Right ventricle myocardium superior (tissue), 1 donor: ENCODE results near the gene CD14. TPM values are rescaled to one million over a fixed set of nuclear protein-coding genes. Genes with fewer than 3 reads are reported as not detected.
"Not testable (repeated sequence)": the region's sequence is repeated elsewhere in the genome, so short reads cannot be mapped to it uniquely, and the experiment has no call there.

ENCODE experiments used
- ATAC-seq: fragments of 200-7000 bp; cut with Tn5 transposase; one replicate; pipeline ENCODE4 v1.9.1; 2020; ENCODE audit warnings: mild to moderate bottlenecking; ENCODE audit not compliant: poor library complexity
- DNase-seq: peaks from one replicate; pipeline ENCODE4 v3.0.0-alpha.2; 2020
- intact Hi-C: fragments of 100-400 bp; cut with DNase I; formaldehyde crosslinking; loops from one replicate; pipeline ENCODE4 v1.11.2; 2022
- long read RNA-seq: library from polyadenylated mRNA; unstranded; transcript quantifications from one replicate; pipeline ENCODE4 v2.0.0, GENCODE V29; 2021
- total RNA-seq: library from RNA; stranded (reverse); fragmentation: NEBNext Ultra II Directional; extraction: Animal tissue kit (Norgen Biotek cat#: 25700); gene quantifications from one replicate; pipeline ENCODE4 v1.2.1, GENCODE V29; 2021
- donor health status: DM: no; HTN: yes; CAD: no; lungs with severe emphysema.

Gene CD14
- total RNA-seq = 37.7 TPM
- long read RNA-seq, transcript CD14-201 (2 exons, 1,886 nt) = major isoform, 20 of 23 reads
- long read RNA-seq, partial matches to known transcripts = 0 of 23 reads
- long read RNA-seq, other reads (novel, unspliced or antisense) = 2 of 23 reads

DNA sequence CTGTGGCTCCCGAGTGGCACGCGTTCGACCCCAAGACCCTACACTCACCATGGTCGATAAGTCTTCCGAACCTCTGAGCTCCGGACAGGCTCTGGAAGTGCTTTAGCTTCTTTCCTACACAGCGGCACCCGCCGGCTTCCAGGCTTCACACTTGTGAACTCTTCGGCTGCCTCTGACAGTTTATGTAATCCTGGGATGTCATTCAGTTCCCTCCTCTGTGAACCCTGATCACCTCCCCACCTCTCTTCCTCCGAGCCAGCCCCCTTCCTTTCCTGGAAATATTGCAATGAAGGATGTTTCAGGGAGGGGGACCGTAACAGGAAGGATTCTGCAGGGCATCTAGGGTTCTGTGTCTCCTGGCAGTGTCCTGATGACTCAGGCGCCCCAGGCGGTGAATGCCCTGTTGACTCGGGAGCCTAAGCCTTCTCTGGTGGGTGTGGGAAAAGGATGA lies at the start of gene CD14:
TSS of gene CD14 (minus strand) at position 155 of the 451 bp plus-strand sequence. CDS start at position 51, 104 bp downstream.
- intact Hi-C loops = loop anchor here (5.0 kb wide), 1 partner anchor 61 kb away; no protein-coding TSS in a partner anchor

DNA sequence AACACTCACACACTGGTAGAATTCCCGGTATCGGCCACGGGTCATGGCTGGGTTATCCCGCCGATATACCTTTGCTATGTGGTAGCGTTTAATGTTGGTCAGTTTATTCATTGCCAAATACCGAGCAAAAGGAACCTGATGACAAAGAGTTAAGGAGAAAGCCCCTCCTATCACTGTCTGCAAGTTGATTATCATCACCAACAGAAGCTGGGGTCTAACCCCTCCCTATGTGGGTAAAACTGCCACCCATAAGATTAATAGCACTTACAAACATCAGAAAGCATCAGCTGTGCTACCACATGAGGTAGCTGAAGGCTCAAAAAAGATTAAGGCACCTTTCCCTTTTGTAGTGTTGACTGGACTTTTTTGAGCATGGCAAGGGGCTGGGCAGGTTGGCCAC lies 46.0 kb upstream of the CD14 start:
- intact Hi-C loops = no loop called here
- DNase-seq (no peak), ATAC-seq (no peak)

More for the DNA sequence above, at the start of gene CD14:
- ATAC-seq (peak; percentile 71), DNase-seq (peak; percentile 75)

DNA sequence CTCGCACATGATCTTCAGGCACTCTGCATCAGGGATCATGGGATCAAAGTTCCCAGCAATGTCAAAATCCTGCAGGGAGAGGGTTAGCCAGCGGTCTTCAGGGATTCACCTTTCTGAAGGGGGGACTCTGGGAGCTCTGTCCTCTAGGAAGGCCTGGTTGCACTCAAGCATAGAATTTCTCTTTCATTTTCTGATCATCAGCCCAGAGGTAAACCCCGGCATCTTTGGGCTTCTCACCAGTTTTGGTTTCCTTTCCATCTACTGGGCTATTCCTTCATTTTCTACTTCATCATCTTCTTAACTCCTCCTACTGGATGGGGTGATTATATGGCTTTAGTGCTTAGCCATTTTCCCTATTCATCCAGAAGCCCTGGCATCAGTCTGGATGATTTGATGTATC lies 45.0 kb upstream of the CD14 start:
- DNase-seq (no peak), ATAC-seq (no peak)
- intact Hi-C loops = no loop called here

DNA sequence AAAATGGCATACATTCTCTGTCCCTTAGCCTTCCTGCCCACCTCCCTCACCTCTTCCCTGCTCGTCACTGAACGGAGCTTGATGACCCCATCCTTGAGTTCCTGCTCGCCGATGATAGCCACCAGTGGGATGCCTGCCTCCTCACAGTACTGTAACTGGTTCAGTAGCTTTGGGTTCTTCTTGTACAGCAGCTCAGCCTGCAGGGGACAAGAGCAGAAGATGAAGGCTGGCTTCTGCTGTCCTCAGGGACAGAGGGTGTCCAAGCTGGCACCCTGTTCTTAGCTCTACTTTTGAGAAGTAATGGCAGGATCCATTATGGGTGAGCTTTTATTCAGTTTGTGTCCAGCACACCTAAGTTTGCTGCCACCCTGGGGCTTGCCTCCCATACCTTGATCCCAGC lies 41.7 kb upstream of the CD14 start:
- intact Hi-C loops = no loop called here
- ATAC-seq = no peak
- DNase-seq = no peak

DNA sequence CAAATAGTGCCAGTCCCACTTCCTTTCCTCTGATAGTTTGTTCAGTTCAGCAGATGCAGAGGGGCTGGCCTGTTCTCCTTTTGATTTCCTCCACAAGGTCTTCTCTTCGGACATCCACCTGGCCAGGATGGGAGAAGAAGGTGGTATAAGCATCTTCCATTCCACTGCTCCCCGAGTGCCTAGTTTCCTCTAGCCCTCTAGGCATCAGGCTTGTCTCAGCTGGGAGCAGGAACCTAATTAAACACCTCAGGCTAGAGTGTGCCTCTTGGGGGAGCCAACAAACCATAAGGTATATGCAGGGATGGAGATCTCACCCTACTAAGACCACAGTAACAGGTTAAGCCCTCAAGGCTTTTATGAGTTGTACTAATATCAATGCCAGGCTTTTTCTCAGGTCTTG lies 41.2 kb upstream of the CD14 start:
- no peak for ATAC-seq
- intact Hi-C loops = no loop called here

DNA sequence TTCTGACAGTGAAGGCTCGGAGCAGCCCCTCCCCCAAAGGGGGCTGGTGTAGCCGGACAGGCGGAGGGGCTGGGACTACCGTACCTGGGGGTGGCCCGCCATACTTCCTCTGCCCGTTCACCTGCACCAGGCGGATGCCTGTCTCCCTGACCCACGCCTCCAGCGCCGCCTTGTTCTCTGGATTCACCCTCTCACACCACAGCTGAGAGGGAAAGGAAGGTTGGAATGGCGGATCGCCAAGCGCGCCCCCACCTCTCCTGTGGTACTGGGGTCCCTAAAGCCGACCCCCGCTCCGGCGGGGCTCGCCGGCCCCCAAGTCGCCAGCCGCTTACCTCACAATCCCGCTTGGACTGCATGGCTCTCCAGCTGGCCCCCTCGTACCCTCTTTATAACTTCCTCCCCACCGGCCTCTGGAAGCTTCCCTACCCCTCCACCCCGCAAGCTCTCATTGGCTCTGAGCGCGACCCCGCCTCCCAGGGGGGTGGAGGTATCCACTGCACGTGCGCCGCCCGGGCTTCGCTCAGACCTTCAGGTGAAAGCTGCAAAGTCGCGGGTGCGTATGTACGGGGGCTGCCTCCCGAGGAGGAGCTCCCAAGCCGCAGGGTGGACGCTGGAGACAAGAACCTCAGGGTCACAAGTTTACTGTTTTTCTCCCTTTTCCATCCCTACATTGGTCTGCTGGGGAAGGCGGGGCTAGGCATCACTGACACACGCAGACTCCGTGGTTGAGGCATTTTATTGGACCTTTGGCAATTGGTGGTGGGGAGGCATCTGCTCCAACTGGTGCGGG lies 40.4 kb upstream of the CD14 start, which contains the start of gene DND1:
TSS of gene DND1 (minus strand) at position 390 of the 790 bp plus-strand sequence. CDS start at position 356, 34 bp downstream.
- DNase-seq (no peak), ATAC-seq (no peak)
- intact Hi-C loops = no loop called here

More for the DNA sequence above, 41.2 kb upstream of the CD14 start:
- no peak for DNase-seq

DNA sequence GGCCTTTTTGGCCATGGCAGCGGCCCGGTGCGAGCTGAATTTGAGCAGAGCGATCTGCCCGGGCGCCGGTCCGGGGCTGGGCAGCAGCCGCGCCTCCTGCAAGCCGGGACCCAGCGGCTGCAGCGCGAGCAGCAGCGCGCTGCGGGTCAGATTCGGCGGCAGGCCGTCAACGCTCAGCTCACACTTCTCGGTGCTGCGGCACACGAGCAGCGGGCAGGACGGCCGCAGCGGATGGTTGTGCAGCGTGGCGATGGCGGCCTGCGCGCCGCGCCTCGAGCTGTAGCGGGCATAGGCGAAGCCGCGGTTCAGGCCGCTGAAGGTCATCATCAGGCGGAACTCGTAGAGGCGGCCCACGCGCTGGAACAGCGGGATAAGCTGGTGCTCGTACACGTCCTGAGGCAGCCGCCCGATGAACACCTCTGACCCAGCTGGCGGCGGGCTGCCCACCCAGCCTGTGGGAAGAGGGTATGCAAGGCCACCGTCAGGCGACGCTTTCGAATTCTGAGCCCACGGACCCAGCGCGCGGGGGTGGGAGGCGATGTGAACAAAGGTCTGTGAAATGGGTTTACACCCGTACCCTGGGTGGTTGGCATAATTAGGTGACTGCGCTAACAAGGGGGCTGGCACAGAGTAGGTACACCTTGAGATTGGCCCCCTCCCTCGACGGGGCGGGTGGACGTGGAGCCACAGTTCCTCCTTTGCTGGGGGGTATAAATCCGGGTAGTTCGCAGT lies 39.6 kb upstream of the CD14 start:
- intact Hi-C loops = no loop called here
- no peak for ATAC-seq
- peak; percentile 67 for DNase-seq

DNA sequence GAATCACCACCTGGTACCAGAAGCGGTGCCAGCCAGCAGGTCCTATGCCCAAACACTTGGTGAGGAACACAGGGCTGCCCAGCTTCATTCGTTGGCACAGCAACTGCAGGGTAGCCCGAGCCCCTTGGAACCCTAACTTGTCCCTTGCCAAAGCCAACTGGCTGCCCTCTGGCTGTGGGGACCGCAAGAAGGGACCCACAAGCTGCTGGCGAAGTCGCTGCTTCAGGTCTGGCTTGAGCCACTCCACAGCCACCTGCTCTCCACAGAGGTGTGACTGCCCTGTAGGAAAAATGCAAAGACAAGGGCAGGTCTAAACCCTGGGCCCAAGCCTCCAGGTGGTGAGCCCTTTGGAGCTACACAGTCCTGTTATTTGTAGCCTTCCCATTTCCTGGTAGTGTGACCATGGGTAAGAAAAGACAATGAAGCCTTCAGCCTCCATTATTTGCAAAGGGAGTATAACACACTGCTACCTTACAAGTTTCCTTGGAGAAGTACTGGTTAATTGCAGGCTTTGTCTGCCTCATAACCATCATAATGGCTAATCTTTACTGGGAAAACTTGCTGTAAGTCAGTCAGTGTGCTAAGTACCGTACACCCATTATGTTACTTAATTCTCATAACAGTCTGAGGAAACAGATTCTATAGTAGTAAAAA lies 38.6 kb upstream of the CD14 start:
- intact Hi-C loops = no loop called here
- no peak for DNase-seq
- ATAC-seq = no peak

DNA sequence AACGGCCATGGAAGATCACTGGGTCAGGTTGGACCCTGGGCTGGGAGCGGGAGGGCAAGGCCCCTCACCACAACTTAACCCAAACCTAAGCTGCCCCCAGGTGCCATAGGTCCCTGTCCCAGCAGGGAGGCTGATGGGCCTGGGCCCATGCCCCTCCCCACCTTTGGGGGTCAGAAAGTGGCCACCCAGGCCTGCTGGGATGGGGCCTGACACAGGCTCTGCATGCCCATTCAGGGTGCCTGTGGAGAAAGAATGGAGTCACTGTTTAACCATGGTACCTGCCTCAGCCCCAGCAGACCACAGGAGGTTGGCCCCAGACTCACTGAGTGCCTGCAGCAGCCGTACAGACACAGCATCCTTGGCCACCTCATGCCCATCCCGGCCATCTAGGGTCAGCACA lies 38.1 kb upstream of the CD14 start:
- DNase-seq, ATAC-seq, intact Hi-C loops: not testable (repeated sequence)

DNA sequence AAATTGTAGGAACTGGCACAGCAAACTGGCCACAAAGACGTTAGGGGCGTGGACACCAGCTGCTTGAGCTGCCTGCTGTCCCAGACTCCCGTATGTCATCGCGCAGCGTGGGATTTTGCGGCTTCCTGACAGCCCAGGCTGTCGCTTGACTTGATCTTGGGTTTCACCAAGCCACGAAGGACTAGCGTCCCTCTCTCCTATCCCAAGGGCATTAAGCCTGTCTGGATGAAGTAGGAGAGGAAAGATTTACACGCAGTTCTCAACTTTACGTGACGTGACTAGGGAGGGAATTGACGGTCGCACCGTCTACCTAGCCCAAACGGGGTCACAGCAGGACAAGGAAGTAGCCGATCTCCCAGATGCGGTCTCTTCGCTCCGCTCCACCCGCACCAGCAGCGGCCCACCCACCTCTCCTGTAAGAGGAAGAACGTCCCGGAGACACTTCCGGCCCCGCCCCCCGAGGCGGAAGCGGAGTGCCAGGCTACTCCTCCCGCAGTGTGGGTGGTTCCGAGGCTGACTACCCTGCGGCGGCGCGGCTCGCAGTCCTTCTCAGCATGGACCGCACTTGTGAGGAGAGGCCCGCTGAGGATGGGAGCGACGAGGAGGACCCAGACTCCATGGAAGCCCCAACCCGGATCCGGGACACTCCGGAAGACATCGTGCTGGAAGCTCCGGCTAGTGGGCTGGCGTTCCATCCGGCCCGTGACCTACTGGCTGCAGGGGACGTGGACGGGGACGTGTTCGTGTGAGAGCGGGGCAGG lies 31.6 kb upstream of the CD14 start, which contains the start of gene WDR55:
TSS of gene WDR55 (plus strand) at position 546 of the 761 bp plus-strand sequence. CDS start at position 555, 9 bp downstream.
- peak; percentile 99 for DNase-seq
- intact Hi-C loops = no loop called here
- peak; percentile 99 for ATAC-seq

DNA sequence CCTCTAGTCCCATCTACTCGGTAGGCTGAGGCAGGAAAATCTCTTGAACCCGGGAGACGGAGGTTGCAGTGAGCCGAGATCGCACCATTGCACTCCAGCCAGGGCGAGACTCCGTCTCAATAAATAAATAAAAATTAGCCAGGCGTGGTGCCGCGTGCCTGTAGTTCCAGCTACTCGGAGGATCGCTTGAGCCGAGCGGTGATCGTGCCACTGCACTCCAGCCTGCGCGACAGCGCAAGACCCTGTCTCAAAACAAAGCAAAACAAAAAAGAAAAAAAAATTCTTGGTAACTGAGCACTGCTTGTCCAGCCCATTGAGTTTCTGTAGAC lies 31.0 kb upstream of the CD14 start:
- no peak for ATAC-seq
- DNase-seq = no peak
- intact Hi-C loops = no loop called here

DNA sequence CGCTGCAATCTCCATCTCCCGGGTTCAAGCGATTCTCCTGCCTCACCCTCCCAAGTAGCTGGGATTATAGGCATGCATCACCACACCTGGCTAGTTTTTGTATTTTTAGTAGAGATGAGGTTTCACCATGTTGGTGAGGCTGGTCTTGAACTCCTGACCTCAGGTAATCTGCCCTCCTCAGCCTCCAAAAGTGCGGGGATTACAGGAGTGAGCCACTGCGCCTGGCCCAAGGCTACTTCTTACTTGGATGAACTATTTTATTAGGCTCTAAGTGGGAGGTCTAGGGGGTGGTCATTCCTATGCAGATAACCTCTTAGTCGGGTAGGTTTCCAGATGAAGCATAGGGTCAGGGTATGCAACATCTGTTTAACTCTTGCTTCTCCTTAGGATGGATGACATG lies 27.4 kb upstream of the CD14 start:
- DNase-seq, ATAC-seq, intact Hi-C loops: not testable (repeated sequence)

DNA sequence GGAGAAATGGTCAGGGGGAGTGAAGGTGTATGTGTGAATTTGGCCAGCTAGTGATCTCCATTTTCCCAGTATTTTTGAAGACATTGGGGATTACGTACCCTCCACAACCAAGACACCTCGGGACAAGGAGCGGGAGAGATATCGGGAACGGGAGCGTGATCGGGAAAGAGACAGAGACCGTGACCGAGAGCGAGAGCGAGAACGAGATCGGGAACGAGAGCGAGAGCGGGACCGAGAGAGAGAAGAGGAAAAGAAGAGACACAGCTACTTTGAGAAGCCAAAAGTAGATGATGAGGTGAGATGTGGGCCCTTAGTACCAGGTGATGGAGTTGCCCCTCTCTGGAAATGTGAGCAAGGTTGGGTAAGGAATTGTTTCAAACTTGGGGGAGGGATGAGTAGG lies 25.9 kb upstream of the CD14 start:
- ATAC-seq (no peak), DNase-seq (no peak)
- intact Hi-C loops = no loop called here

DNA sequence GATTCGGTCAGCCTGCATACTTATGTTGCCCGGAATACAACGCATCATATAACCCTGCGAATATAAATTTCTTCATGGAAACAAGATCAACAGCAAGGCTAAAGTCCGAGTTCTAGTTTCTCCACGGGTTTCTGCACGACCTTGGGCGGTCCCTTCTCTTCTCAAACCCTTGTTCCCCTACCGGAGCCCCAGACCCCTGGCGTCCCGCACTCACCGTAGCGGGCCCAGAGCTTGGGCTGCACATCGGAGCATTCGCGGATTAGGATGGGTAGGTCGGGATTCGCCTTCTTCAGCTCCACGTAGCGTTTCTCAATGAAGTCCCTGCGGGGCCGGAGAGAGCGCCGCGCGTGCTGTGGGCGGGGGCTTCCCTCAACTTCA lies 14.1 kb upstream of the CD14 start:
- no peak for ATAC-seq
- DNase-seq = no peak
- intact Hi-C loops = loop anchor here (5.0 to 10.0 kb wide), 2 partner anchors 100 to 272 kb away; partner anchors contain the start of gene EIF4EBP3

DNA sequence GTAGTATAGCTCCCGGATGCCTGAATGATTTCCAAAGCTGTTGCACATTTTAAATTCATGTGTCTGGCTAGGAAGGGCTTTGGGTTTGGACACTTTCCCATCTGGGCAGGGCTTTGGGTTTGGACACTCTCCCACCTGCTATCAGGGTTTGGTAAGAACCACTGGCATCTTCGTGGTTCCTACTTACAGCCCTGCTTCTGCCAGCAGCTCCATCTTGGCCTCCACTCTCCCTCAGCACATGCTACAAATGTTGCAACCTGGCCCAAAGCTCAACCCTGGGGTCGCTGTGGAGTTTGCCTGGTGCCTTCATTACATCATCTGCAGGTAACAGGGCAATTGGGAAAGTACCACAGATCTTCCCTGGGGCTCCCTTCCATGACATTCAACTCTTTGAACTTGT lies 9.7 kb upstream of the CD14 start:
- DNase-seq = no peak
- intact Hi-C loops = loop anchor here (10.0 kb wide), 1 partner anchor 268 kb away; no protein-coding TSS in a partner anchor
- ATAC-seq = no peak

DNA sequence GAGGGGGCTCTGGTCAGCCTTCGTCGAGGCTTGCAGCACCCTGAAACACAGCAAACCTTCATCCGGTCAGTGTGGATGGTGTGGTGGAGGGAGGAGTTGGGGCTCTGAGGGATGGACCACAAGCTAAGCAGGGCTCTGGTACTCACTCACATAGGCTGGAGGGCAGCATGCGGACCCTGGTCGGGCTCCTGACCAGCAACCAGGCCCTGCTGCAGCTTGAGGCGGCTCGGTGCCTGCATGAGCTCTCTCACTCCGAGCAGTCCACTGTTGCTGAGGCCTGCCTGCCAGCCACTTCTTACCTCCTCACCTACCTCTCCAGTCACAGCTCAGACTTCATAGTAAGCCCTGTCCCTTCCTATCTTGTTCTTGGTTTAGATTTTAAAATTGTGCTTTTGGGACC lies 8.7 kb upstream of the CD14 start:
- intact Hi-C loops = loop anchor here (10.0 kb wide), 1 partner anchor 267 kb away; no protein-coding TSS in a partner anchor
- ATAC-seq (no peak), DNase-seq (no peak)

DNA sequence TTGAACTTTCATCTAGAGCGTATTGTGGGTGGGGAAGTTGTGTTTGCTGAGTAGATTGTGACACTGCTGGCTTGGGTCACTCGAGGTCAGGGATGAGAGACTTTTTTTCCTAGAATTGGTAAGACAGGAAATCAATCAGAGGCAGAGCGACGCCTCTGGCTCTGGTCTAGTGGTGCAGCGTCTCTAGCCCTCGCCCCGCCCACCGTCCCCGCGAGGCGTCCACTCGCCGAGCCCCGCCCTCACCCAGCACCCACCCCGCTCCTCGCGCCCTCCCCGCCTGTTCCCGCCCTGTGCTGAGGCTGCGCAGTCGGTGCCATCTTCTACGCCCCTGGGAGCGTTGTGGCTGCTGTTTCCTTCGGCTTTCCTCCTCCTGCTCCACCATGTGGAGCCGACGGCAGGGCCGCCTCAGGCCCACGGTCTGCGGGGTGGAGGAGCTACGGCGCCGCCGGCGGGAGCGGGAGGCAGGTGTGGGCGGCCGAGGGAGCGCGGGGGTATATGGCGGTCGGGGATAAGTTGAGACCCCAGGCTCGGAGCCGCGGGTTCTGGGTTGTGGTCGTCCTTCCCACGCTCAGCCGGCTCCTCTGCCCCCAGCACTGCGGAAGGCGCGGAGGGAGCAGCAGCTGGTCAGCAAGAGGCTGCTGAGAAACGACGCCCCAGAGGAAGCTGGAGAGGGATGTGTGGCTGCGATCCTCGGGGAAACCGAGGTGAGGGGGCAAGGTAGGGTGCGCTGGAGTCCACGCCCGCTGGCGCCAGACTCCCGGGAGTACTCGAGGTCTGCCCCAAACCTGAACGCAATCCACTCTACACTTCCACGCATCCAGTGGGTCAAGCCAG lies 6.4 kb upstream of the CD14 start, which contains the start of gene TMCO6:
TSS of gene TMCO6 (plus strand) at position 304 of the 834 bp plus-strand sequence. CDS start at position 381, 77 bp downstream.
- ATAC-seq (peak; percentile 99), DNase-seq (peak; percentile 99)
- intact Hi-C loops = no loop called here
